GM18907 (cell line): ENCODE measurements around the gene TAMALIN.

Source experiments
- ATAC-seq: cut with Tn5 transposase; IDR thresholded peaks from one replicate; pipeline ENCODE4 v1.9.1; 2021; ENCODE audit warnings: mild to moderate bottlenecking, moderate library complexity; ENCODE audit not compliant: unreplicated experiment

TAMALIN gene

DNA sequence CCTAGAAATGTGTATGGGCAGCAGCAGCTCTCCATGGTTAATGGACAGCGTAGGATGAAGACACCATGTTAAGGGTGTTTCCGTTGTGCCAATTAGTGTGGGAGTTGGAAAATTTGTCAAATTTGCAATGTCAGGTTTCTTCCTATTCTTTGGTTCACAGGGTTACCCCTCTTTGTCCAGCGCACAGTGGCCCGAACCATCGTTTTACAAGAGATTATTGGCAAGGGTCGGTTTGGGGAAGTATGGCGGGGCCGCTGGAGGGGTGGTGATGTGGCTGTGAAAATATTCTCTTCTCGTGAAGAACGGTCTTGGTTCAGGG, 26.0 kb upstream of the TAMALIN start:
- no peak for ATAC-seq

DNA sequence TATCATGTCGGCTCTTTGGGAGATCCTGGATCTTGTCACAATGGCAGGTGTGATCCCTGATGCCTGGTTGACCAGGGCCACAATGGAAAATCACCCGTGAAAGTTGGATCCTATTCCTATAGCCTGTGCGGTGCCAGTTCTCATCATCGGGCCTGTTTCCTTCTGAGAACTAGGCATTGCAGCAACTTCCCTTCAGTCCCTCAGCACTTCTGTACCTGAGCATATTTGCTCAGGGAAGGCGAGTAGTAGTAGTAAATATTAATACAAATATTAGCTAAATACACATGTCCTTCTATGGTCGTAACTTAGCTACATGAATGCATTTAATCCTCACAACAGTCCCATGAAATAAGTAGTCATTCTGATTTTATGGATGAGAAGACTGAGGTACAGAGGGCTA, 22.1 kb upstream of the TAMALIN start:
- ATAC-seq, result no peak

DNA sequence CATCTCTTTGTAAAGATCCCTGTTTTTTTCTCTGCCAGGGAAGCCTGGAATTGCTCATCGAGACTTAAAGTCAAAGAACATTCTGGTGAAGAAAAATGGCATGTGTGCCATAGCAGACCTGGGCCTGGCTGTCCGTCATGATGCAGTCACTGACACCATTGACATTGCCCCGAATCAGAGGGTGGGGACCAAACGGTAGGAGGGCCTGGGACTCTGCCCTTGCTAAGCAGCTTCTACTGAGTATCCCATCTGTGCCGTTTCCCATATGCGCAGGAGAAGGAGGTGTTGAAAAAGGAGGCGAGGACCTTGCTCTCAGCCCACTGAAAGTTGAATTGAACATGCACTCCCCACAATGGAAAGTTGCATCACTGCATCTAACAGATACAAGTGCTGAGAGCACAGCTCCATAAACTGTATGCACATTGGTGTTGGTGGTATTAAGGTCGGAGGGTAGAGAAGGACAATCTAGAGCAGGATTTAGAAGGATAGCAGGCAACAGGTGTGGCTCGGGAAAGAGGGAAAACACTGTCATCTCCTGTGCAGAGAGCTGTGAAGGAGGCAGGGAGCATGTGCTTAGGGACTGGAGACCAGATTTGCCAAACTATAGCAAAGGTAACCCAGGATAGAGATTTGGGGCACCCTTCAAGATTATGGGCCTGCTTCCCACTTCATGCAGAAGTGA, 21.5 kb upstream of the TAMALIN start:
- no peak for ATAC-seq

DNA sequence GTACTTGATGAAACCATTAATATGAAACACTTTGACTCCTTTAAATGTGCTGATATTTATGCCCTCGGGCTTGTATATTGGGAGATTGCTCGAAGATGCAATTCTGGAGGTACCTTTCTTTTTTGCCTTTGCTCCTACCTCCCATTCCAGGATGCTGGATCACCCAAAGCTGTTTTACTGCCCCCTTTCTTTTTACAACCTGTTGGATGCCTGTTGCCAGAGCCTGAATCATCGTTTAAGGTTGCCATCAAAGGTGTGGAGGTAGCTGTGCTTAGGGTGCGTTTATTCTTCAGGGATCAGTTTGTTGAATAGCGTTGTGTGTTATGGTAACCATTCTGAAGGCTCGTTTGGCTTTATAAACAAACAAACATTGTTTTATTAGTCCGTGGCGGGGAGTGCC, 19.9 kb upstream of the TAMALIN start:
- ATAC-seq, result no peak

DNA sequence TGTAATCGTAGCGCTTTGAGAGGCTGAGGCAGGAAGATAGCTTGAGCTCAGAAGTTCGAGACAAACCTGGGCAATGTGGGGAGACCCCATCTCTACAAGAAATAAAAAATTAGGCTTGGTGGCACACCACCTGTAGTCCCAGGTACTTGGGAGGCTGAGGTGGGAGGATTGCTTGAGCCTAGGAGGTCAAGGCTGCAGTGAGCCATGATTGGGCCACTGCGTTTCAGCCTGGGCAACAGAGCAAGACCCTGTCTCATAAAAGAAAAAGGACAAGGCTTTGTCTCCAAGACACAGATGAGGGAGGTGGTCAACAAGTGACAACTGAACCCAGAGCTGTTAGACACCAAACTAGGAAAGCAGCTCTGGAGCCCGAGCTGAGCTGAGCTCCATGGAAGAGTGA, 14.5 kb upstream of the TAMALIN start:
- ATAC-seq, result no peak

DNA sequence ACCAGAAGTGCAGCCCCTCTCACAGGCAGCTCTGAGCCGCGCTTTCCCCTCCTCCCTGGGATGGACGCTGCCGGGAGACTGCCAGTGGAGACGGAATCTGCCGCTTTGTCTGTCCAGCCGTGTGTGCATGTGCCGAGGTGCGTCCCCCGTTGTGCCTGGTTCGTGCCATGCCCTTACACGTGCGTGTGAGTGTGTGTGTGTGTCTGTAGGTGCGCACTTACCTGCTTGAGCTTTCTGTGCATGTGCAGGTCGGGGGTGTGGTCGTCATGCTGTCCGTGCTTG, 12.3 kb upstream of the TAMALIN start:
- ATAC-seq, result no peak

DNA sequence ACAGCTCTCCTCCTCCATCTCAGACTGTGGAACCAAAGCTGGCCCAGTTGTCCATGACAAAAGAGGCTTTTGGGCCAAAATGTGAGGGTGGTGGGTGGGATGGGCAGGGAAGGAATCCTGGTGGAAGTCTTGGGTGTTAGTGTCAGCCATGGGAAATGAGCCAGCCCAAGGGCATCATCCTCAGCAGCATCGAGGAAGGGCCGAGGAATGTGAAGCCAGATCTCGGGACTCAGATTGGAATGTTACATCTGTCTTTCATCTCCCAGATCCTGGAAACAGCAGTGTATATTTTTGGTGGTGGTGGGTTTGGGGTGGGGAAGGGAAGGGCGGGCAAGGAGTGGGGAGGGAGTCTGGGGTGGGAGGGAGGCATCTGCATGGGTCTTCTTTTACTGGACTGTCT, 11.8 kb upstream of the TAMALIN start:
- ATAC-seq, result no peak

DNA sequence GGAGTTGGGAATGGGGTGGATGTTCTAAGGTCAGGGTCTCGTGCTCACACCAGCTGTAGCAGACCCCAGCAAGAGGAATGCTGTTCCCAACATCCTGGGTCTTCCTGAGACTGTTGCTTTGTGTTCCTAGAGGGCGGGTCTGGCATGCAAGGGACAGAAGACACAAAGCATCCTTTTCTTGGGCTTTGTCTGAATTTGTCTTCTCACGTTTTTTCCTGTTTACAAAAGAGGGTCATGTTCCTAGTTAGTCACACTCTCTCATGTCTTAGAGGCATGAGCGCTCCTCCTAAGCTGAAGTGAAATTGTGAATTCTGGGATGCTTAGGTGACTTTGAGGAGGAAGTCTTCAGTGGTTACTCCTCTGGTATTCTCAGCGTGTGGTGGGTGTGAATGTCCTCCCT, 9.6 kb upstream of the TAMALIN start:
- ATAC-seq, result no peak

DNA sequence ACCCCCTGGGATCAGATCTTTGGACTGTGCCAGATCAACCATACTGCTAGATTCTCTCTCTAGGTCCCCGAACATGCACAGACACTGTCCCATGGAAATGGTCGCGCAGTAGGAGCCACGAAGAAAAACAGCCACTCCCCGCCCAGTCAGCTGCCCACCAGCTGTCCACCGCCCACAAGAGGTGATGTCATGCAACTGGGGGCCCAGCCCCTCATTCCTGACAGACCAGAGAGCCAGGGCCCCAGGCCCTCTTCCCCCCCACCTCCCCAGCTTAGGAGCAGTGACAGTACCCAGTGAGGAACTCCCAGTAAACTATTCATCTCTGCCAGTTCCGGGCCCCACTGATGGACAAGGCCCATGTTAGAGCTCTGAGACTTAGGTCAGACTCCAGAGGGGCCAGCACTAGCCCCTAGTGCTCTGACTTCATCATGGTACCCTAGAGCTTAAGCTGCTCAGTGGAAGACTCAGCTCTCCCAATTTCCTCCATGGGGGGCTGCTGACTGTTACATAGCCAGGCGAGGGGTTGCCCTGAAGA, 3.7 kb upstream of the TAMALIN start:
- no peak for ATAC-seq

DNA sequence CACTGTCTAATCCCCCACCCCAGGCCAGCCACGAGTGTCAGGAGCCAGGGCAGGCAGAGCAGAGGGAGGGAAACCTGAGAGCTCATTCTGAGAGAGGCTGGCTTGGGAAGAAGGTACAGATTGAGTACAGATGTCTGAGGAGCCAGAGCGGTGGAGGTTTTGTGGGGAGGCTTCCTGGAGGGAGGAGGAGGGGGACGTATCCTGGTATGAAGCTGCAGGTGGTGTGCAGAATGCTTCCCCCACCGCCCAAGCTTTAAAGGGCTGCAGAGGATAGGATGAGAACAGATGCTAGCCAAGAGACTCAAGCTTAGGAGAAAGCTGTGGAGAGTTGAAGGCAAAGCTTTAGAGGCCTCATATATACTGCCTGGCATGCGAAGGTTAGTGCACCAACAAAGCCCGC, 3.2 kb upstream of the TAMALIN start:
- no peak for ATAC-seq

DNA sequence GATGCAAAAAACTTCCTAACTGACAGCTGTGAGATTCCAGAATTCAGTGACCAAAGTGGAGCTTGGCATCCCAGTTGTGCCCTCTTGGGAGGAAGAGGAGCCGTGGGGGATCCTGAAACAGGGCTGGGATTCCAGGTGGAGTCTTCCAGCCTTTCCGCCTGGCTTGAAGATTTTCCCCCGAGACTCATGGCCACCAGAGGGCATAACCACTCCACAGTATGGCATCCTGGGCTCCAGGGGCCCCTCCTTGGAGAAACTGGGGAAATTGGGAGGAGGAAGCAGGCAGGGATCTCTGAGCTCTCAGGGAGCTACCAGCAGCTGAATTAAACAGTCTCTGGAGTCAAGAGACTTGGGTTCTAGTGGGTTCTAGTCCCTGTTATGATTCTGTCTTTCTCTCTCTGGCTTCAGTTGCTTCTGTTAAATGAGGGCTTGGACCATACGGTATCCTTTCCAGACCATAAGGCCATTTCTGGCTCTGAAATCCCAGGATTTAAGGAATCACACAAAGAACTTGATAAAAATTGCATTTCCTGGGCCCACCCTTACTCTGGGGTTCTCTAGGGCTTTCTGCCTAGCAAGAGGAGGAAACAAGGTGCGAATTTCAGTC, 2.6 kb upstream of the TAMALIN start:
- ATAC-seq, result no peak

DNA sequence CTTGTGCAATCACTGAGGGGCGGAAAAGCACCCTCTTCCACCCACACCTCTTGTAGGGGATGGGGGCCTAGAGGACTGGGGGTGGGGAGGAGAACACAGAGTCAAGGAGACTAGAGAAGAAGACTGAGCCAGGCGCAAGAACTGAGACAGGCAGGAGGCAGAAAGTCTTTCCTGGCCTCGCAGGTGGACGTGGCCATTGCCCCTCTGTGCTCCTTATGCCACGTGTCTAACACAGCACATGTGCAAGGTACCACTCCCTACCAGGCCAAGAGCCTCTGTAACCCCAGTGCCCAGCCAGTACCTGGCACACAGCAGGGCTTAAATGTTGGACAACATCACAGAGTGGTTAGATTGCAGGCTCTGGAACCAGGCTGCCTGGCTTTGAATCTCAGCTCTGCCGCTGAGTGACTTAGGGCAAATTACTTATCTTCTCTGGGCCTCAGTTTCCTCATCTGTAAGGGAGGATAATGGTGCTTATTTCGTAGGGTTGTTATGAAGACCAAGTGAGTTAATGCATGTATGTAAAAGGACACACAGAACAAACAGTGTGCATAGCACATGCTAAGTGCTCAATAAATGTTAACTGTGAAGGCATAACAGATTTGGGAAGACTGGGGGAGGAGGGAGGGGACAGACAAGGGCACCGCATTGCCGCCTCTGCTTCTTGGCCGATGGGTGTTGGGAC, 1.4 kb upstream of the TAMALIN start:
- no peak for ATAC-seq

DNA sequence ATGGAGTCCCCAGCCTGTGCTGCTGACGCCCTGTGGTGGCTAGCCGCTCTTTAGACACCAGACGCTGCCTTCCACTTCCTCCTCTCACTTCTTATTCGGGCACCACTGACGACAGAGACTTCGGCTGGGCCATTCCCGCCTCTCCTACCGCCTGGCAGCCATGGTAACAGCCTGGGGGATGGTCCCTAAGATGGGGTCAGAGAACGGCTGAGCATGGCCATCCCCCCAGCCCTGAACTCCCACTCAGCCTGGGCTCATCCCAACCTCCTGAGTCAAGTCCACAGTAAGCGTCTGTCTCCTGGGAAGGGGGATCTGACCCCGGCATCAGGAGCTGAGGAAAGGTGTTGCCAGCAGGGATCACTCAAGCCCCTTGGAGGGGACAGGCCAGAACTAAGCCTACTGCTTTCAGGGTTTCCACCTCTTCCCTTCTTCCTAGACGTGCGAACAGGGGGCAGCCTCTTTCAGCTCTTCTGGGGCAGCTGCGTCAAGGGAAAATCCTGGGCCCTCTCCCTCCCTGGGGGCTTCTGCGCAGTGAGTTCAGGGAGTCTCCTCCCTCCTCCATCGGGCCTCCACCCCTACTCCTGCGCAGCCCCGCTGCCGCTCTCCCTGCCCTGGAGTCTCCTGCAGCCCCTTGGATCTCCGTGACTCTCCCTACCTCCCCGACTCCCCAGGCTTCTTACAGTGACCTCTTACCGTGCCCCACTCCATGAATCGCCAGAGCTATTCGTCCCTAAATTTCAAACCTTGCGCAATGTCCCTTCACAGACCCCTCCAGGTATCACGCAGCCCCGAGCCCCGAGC, 643 bp upstream of the TAMALIN start:
- ATAC-seq, result peak; percentile 78

DNA sequence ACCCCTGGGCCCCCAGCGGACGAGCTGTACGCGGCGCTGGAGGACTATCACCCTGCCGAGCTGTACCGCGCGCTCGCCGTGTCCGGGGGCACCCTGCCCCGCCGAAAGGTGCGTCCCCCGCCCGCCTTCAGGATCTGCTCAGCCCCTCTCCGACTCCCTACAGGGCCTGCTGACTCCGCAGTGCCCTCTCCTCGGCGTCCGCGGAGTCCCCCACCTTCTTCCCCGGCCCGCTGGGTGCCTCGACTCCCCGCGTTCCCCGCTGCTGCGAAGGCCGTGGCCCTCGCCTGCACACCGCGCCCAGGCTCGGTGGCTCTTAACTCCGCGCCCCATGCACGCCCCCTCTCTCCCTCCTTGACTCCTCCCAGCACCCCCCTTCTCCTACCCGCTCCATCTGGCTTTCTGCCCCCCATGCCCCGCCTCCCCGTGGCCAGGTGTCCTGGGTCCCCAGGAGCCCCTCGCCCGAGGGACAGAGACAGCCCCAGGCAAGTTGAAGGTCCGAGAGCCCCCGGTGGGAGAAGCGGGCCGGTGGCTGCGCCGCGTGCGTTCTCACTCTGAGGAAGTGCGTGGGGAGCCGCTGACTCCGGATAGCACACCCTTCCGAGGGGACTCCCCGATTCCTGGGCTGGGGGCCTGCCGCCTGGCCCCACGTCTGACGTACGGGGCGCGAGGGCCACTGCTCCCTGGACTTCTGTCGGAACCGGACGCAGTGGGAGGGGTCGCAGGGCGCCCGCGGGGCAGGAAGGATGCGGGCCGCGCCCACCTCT, 594 bp downstream of the TAMALIN start:
- no peak for ATAC-seq

DNA sequence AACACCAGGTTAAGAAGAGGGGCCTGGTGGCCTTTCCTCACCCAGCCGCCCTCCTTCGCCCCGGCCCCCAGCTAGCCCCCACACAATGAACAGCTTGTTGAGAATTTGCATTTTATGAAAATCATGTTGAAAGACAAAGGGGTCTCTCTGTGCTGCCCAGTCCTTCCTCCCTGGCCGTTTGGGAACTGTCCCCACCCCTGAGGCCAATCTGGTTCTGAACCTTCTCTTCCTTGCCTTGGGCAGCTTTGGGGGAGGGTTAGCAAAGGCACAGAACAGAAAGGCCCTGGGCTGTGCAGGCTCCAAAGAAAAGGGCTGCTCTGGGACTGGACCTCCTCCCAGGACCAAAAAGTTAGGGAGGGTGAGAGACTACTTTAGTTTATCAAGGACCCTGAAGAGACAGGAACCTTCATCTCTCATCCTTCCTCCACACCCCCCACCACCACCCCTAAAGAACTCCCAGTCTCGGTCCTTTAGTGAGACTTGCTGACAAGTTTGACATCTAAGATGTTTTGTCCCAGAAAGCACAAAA, 1.3 kb downstream of the TAMALIN start:
- no peak for ATAC-seq

DNA sequence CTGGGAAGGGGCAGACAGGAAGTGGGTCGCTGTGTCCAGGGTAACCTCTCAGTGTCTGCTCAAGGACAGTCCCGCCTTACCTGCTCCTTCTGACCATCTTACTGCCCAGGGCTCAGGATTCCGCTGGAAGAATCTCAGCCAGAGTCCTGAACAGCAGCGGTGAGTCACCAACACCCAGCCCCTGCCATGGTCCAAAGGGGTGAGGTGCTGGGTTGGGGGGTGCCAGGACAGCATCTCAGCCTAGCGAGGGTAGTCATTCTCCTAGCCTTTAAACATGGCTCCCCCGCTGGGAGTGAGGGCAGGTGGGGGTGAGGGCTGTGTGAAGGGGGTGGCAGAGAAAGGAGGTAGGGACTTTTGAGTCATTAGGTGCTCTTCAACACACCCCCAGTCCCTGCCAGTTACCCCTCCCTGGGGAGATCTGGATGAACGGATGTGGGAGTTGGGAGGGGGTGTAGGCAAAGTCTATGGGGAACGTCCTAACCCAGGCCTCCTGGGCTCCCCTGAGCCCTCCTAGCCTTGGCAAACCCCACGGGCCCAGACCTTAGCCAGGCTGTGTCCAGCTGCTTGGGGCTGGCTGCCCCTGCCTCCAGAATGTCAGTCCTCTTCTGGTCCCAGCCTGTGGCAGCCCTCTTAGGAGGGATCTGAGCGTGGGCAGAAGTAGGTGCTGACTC, 2.5 kb downstream of the TAMALIN start:
- ATAC-seq, result no peak

DNA sequence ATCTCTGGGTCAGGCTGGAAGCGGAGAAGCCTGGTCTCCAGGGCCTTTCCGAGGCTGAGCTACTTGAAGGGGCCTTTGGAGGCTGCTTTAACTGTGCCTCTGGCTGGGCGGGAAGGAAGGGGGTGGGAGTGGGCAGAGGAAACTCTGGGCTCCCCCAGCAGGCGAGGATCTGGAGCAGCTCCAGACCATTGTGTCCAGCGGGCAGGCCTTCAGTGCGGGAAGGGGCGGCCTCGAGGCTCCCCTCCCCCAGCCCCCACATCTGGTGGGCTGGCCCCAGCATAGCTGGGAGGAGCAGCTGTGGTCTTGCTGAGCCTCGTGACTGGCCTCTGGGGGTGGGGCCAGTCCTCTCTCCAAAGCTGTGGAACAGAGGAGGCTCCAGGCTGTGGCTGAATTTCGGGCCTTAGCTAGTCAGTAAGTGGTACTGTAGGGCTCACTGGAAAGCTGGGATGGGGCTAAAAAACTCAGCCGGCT, 3.4 kb downstream of the TAMALIN start:
- no peak for ATAC-seq

DNA sequence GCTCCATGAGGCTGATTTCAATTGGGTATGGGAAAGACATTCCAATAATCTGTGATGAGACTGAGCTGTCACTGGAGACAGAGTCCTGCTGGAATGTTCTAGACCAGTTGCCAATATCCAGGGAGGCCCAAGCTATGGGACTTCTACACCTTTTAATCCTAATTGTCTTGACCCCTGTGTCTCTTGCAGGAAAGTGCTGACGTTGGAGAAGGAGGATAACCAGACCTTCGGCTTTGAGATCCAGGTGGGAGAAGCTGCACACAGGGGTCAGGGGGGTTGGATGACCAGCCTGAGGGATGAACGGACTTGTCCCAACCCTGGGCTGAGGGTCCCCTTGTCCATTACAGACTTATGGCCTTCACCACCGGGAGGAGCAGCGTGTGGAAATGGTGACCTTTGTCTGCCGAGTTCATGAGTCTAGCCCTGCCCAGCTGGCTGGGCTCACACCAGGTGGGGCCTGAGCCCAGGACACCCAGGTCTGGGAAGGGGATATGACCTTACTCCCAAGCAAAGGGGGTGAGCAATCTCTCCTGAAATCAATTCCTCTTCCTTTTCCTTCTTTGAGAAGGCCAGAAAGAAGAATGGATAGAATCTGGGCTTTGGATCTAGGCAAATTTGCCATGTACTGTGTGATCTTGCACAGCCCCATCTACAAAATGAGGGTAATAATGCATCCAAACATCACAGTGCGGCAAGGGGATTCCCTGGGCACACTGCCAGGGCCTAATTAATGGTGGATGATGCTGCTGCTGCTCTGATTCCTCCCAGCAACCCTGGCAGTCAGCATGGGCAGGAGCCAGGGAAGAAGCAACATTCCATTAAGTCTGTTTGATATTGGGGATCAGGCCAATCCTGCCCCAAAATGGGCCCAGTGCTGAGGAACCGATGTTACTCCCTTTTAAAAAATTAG, 4.2 kb downstream of the TAMALIN start:
- no peak for ATAC-seq

DNA sequence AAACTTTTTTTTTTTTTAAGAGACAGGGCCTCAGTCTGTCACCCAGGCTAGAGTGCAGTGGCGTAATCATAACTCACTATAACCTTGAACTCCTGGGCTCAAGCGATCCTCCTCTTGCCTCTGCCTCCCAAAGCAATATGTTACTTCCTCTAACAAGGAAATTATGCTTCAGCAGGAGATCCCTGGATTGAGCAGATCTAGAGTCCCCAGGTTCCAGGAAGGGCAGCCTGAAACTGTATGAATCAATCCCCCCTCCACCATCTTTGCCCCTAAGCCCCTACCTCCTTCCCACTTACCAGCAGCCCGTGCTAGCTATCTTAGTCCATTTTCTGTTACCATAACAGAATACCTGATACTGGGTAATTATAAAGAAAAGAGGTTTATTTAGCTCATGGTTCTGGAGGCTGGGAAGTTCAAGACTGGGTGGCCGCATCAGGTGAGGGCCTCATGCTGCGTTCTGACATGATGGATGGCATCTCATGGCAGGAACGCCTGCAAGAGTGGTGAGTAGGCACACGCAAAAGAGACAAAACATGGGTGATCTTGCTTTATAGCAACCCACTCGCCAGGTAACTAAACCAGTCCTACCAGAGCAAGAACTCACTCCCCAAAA, 5.0 kb downstream of the TAMALIN start:
- no peak for ATAC-seq
